SH-SY5Y (cell line): ENCODE measurements around the gene BICDL2.

Experiments used
- GATA2 ChIP-seq: IDR thresholded peaks from 2 replicates; pipeline ENCODE4 v1.6.1; 2011; ENCODE audit warnings: mild to moderate bottlenecking, low read depth, low read length
- GATA3 ChIP-seq: IDR thresholded peaks from 2 replicates; pipeline ENCODE4 v1.6.1; 2011; ENCODE audit warnings: low read depth, mild to moderate bottlenecking, low read length, moderate library complexity

BICDL2 gene

GRCh38 chr16:2991566-2992261, 45.0 kb downstream of the BICDL2 start:
- no peak for TF ChIP-seq GATA2
- no peak for TF ChIP-seq GATA3

DNA sequence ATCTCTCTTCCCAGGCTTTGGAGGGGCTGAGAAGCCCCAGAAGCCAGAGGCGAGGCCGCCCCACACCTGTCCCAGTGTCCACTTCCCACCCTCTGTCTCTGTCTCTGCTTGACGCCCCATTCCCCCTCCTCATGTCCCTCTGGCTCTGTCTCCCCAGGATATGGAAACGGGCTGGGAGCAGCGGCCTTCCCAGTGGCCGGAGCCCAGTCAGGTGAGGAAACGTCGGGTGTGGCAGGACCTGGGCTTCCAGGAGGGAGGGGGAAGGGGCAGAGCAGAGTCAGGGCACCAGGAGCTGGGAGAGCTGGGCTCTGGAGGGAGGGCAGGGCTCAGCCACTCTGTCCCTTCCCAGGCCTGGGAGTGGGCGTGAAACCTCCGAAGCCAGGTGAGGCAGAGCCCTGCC, 45.9 kb downstream of the BICDL2 start:
- no peak for TF ChIP-seq GATA3
- TF ChIP-seq GATA2: no peak

GRCh38 chr16:2988590-2989099, 48.1 kb downstream of the BICDL2 start:
- TF ChIP-seq GATA3 (no peak), GATA2 (no peak)

DNA sequence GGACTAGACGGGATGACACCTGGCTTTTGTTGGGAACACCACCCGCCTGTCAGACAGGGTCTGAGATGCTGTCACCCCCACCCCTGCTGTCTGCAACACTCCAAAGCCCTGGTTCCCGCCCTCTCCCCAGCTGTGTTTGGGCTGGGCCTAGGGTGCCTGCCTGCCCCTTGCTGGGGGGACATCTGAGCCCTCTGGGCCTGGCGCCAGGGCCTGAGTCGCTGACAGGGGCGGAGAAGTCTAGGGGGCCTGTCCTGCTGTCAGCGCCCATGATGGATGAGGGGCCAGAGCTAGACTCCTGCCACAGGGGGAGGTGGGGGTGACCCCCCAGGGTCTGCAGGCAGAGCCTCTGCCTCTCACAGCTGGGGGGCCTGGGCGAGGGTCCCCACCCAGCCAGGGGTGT, 48.9 kb downstream of the BICDL2 start:
- TF ChIP-seq GATA3: no peak
- no peak for TF ChIP-seq GATA2

DNA sequence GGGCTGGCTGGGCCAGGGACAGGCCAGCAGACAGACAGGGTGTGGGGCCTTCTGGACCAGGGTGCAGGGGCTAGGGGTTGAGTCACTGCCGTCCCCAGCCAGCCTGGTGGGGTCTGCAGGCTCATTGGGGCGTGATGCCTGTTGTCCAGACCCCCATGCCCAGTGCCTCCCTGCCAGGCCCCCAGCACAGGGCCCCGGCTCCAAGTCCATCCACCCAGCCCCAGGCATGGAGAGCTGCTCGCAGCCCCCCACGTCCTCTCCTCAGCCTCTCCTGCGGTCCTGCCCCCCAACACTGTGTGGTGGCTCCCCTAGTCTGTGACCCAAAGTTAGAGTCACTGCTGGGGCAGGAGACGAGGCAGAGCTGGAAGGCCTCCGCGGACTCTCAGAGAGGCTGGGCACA, 49.5 kb downstream of the BICDL2 start:
- TF ChIP-seq GATA3 (no peak), GATA2 (no peak)

DNA sequence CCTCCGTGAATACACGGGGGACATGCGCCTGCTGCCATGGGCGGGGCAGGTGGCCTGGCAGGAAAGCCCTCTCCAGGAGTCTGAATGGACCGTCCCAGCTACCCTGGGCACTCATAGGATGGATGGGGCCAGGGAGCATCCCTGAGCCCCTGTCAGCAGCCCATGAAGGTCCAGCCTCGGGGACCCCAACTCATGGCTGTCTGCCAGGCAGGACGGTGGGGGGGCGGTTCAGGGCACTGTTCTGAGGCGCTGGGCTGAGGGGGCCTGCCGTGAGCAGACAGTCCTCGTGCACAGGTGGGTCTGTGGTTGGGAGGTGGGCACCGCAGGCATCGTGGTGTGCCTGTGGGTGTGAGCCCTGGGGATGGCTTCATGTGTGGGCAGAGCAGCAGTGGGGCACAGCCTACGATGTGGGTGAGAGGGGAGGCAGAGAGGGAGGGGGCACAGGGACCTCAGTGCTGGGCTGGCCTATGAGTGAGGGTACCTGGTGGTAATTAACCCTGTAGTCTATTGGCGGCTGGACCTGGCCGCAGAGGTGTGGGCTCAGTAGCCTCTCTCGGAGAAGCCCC, 50.0 kb downstream of the BICDL2 start:
- no peak for TF ChIP-seq GATA3
- TF ChIP-seq GATA2: no peak

DNA sequence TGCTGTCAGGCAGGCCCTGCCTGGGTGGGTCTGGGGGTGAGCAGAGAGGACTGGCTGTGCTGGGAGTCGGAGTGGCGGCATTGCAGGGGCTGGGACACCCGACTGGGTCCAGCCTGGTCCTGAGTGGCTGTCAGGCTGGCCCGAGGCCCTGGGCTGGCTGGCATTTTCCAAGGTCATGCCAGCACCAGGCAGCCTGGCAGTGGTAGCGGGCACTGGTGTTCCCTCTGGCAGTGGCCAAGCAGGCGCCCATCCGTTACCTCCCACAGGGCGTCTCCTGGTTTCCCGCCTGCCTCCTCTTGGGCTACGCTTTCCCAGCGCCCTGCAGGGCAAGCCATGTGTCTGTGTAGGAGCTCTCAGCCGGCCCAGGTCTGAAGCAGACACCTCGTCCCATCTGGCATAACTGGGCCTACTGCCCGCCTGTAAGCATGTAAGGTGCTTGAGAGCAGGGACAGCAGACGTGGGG, 50.8 kb downstream of the BICDL2 start:
- no peak for TF ChIP-seq GATA3

DNA sequence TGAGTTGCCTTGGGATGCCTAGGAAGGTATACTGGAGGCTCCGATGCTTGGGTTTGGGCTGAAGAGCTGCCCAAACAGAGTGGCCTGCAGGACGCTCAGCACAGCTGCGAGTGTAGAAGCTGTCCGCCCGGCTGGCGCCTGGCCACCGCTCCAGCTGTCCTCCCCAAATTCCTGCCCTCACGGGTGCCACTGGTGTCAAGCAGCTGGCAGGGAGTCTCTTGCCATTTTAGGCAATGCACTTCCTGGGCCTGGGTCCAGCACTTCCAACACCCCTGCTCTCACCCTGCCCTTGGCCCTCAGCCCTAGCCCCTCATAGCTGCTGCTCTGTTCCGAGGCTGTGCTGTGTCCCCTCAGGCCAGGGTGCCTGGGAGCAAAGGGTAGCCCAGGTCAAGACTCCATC, 51.3 kb downstream of the BICDL2 start:
- no peak for TF ChIP-seq GATA2
- no peak for TF ChIP-seq GATA3

DNA sequence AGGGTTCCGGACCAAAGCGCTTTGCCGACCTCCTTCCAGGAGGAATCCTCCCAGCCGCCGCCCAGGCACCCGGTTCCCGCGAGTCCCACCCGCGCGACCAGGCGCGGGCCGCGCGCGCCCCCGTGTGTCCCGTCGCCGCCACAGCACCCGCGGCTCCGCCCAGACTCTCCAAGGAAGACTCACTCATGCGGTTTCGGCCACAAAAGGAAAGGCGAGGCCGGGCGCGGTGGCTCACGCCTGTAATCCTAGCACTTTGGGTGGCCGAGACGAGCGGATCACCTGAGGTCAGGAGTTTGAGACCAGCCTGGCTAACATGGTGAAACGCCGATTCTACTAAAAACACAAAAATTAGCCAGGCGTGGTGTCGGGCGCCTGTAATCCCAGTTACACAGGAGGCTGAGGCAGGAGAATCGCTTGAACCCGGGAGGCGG, 53.0 kb downstream of the BICDL2 start:
- no peak for TF ChIP-seq GATA3
- no peak for TF ChIP-seq GATA2

GRCh38 chr16:2982402-2982801, 54.3 kb downstream of the BICDL2 start:
- TF ChIP-seq GATA2 (no peak), GATA3 (no peak)

GRCh38 chr16:2981899-2982250, 54.9 kb downstream of the BICDL2 start:
- TF ChIP-seq GATA2: no peak
- TF ChIP-seq GATA3: no peak

- TF ChIP-seq GATA2 (no peak), GATA3 (no peak)
These were observed 55.4 kb downstream of the BICDL2 start for GRCh38 chr16:2981177-2981898.

GRCh38 chr16:2980227-2981176, 56.2 kb downstream of the BICDL2 start, which contains the start of gene PKMYT1:
Gene PKMYT1, minus strand, starts transcription at chr16:2980446. Its CDS starts 789 bp downstream, at chr16:2979657.
- TF ChIP-seq GATA3: no peak
- TF ChIP-seq GATA2: no peak
